ENCODE results near the gene CASZ1.

Gene CASZ1

GRCh38 chr1:10615932-10616671 lies 180.3 kb downstream of the CASZ1 start:
- no peak for DNase-seq

- no peak for DNase-seq
These were observed 181.1 kb downstream of the CASZ1 start for GRCh38 chr1:10615332-10615731.

GRCh38 chr1:10614377-10615225 lies 181.8 kb downstream of the CASZ1 start:
- DNase-seq = no peak

DNA sequence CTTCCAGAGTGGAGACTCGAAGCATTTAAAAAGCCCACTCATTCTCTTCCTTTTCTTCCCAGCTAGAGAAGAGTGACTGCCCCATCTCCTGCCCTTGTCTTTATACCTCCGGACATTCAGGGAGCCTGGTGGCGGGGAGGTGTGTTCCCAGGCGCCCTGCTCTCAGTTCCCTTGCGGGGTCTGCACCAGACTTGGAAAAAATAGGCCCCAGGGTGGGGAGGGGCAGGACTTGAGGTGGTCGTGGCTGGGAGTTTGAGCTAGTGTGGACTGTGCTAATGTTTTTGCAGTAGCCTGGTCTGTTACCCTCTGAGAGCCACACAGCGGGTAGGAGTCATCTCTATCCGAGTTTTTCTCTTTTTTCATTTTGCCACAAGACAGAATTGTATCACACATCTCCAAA lies 182.6 kb downstream of the CASZ1 start:
- DNase-seq = no peak

DNA sequence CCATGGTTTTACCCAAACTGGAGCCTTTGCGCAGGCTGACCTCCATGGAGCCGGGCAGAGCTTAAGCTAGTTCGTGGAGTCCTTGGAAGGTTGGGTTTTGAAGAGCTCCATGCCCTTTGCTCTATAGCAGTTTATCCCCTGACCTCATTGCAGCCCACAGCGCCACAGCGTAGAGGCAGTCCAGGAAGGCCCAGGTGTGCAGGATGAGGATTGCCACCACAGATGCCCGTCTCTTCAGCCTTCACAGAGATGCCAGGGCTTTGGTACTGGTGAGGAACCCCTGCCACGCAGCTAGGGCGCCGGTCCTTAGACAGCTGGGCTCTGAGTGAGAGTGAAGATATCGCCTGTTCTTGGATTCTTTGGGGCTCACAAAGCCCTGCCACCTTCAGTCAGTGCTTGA lies 183.1 kb downstream of the CASZ1 start:
- DNase-seq = no peak

DNA sequence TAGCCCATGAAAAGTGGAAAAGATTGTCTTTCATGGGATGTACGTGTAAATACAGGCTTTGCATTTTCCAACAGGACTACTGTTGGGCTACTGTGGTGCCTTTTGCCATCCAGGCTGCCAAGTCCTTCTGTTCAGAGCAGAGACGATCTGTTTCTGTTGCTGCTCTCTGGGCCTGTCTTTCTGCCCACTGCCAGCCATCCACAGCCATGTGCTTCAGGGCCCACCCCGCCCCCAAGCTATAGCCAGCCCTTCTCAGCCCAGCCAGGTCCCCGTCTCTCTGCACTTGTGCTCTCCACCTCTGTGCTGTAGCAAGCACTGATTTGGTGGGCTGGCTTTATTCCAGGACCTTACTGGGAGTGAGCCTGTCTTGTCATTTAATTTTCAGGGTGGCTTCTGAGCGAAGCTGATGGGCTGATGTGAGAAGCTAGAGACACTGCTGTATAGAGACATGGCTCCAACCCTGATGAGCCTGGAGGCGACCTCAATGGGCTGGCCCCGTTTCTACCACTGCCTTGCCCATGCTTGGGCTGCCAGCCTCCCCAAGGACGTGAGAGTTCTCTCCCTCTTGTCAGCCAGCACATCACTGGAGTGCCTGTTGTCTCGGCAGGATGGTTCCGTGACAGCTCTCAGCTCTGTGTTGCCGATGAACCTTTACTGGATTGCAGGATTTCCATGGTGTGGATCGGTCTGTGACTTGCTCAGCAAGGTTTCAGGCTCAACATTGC lies 183.8 kb downstream of the CASZ1 start:
- no peak for DNase-seq

DNA sequence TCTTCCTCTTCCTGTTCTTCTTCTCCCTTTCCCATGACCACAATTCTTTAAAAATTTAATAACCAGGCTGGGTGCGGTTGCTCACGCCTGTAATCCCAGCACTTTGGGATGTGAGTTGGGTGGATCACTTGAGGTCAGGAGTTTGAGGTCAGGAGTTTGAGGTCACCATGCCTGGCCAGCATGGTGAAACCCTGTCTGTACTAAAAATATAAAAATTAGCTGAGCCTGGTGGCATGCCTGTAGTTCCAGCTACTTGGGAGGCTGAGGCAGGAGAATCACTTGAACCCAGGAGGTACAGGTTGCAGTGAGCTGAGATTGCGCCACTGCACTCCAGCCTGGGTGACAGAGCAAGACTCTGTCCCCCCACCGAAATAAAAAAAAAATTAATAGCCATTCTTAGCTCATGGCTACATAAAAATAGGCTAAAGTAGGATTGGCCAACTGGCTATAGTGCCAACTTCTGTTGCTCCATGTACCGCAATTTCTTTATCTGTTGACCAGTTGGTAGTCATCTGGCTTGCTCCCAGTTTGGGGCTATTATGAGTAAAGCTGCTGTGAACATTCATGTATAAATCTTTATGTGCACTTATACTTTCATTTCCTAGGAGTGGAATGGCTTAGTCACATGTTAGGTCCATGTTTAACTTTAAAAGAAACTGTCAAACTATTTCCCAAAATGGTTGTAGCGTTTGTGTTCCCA lies 185.4 kb downstream of the CASZ1 start:
- no peak for DNase-seq

DNA sequence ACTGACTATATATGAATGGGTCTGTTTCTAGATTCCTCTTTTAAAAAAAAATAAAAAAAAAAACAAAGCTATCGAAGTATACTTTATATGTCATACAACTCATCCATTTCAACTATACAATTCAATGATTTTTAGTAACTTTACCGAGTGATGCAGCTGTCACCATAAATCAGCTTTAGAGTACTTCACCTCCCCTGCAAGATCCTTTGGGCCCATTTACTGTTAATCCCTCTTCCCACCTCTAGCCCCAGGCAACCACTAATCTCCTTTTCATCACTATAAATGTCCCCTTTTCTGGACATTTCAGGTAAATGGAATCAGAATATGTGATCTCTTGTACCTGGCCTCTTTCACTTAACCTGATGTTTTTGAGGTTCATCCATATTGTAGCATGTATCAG lies 187.8 kb downstream of the CASZ1 start:
- DNase-seq = no peak

DNA sequence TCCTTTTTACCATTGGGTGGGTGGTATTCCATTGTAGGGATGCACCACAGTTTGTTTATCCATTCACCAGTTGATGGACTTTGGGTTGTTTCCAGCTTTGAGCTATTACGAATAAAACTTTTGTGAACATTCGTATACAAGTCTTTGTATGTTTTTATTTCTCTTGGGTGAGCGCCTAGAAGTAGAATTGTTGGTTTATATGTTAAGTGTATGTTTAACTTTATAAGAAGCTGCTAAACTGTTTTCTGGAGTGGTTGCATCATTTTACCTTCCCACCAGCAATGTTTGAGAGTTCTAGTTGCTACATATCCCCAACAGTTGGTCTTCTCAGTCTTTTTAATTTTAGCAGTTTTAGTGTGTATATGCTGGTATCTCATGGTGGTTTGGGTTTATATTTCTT lies 189.2 kb downstream of the CASZ1 start:
- no peak for DNase-seq

DNA sequence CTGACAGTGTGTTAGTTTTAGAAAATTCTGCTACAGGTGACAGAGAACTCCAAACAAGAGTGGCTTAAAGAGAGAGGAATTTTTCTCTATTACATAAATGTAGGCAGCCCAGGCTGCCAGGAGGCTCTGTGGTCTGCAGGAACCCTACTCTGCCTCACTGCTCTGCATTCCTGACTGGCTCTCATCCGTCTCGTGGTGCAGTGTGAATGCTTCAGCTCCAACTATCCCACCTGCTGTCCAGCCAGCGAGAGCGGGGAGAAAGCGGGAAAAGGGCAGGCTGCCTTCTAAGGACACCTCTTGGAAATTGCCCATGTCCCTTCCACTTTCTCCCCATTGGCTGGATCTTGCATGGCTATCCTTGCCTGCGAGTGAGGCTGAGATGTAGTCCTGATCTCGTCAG lies 190.4 kb downstream of the CASZ1 start:
- no peak for DNase-seq

GRCh38 chr1:10604966-10605365 lies 191.5 kb downstream of the CASZ1 start:
- DNase-seq = no peak

- DNase-seq = no peak
These were observed 193.5 kb downstream of the CASZ1 start for GRCh38 chr1:10602936-10603335.

GRCh38 chr1:10601342-10602070 lies 194.9 kb downstream of the CASZ1 start:
- no peak for DNase-seq

DNA sequence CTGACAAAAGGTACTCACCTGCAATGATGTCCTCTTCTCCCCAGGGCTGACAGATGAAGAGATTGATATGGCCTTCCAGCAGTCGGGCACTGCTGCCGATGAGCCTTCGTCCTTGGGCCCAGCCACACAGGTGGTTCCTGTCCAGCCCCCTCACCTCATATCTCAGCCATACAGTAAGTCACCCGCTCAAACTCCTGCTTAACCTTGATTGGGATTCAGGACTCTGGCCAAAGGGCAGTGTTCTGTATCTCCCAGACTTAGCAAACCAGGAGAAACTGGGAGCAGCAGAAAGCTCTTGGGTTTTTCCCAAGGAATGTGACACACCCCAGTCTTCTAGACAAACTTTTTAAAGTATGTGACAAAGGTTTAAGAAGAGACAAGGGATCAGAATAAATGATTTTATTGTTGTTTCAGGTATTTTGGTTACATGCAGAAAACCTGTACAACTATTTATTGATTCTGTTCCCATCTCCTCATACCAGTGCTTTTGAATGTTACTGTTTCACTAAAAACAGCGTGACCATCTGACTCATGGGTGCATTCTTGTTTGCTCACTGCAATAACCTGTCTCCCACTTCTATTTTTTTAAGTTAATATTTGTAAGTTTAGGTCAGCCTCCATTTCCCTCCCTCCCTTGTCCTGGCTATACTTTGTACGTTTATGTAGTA lies 197.1 kb downstream of the CASZ1 start:
- DNase-seq = no peak

- no peak for DNase-seq
These were observed 198.1 kb downstream of the CASZ1 start for GRCh38 chr1:10598389-10598702.

- no peak for DNase-seq
These were observed 198.7 kb downstream of the CASZ1 start for GRCh38 chr1:10597492-10598388.

GRCh38 chr1:10596780-10597179 lies 199.7 kb downstream of the CASZ1 start:
- no peak for DNase-seq

DNA sequence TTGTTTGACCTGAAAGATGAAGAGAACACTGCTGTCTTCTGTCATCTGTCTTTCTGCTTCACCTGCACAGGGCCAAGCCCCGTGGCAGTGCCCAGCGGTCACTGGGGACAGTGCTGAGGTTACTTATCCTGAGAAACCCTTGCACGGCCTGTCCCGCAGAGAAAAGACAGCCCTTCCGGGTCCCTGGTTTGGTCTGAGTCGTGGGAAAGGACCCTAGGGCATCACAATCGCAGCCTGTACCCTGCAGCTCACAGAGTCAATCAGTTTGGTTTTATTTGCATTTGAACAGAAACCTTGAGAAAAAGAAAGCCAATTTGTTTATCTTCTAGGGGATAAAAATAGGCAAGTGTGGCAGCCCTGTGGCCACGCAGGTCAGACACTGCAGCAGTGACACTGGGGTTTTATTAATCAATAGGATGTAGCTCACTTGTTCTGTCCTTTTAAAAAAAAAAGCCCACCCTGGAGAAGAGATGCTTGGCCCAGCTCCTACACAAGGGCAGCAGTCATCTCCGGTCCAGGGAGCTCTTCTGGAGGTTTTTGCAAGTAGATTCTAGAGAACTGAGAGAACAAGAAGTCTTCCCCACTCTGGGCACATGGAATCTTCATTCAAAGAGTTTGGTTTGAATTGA lies 201.7 kb downstream of the CASZ1 start:
- DNase-seq = no peak

DNA sequence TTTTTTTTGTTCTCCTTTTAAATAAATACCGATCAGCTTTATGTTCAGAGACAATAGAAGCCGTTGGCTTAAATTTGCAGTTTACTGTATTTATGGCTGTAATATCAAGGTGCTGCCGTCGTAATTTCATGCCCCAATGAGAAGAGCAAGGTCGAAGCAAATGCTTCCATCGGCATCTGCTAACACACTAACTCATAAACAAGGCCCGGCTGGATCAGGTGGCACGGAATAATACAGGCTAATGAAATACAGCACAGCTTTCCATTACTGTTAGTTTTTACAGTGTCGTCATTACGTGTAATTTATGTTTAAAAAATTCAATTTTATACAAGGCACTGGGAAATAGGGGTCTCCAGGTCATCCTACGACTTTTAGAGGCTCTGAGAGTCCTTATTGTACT lies 202.7 kb downstream of the CASZ1 start:
- DNase-seq = no peak

GRCh38 chr1:10592373-10592772 lies 204.1 kb downstream of the CASZ1 start:
- no peak for DNase-seq
